Heart left ventricle (tissue), 16 donors: ENCODE results near the gene MREG. TPM values are rescaled to one million over a fixed set of nuclear protein-coding genes. Genes with fewer than 3 reads are reported as not detected.
A peak's percentile ranks its signal among the peaks of the same experiment; 100 is the strongest.
"Not testable (repeated sequence)": the region's sequence is repeated elsewhere in the genome, so short reads cannot be mapped to it uniquely, and the experiment has no call there.

Experiments
- ATAC-seq, 4 donors: fragments of 200-7000 bp; cut with Tn5 transposase; one replicate each; pipeline ENCODE4 v1.9.1; 2020 to 2022; ENCODE audit warnings: moderate library complexity in 4 of 4, mild to moderate bottlenecking in 3 of 4, moderate number of reproducible peaks in 1 of 4
- DNase-seq, 5 donors: peaks; one replicate each; pipeline ENCODE4 v3.0.0-alpha.2; 2020
- H3K27ac ChIP-seq, 12 donors: fragments of 200-600 bp; sonication (generic) in 4 of 12; one replicate each; pipeline versions ENCODE4 v1.5.0 to v1.8.0; 2016 to 2022; ENCODE audit warnings: mild to moderate bottlenecking in 2 of 12
- H3K27me3 ChIP-seq, 9 donors: fragments of 200-600 bp; sonication (generic) in 2 of 9; one replicate each; pipeline versions ENCODE4 v1.5.1 to v1.8.0; 2016 to 2022; ENCODE audit warnings: mild to moderate bottlenecking in 3 of 9
- H3K36me3 ChIP-seq, 9 donors: fragments of 200-600 bp; sonication (generic) in 2 of 9; one replicate each; pipeline versions ENCODE4 v1.5.0 to v1.8.0; 2018 to 2022; ENCODE audit warnings: mild to moderate bottlenecking in 2 of 9
- H3K4me1 ChIP-seq, 12 donors: fragments of 200-600 bp; sonication (generic) in 4 of 12; one replicate each; pipeline versions ENCODE4 v1.5.0 to v1.8.0; 2016 to 2022; ENCODE audit warnings: mild to moderate bottlenecking in 3 of 12
- H3K4me3 ChIP-seq, 12 donors: fragments of 200-600 bp; sonication (generic) in 4 of 12; one replicate each; pipeline versions ENCODE4 v1.5.0 to v1.8.0; 2017 to 2022; ENCODE audit warnings: mild to moderate bottlenecking in 9 of 12, moderate library complexity in 4 of 12
- H3K9me3 ChIP-seq, 12 donors: fragments of 200-600 bp; sonication (generic) in 4 of 12; one replicate each; pipeline versions ENCODE4 v1.5.0 to v1.8.0; 2016 to 2022; ENCODE audit warnings: mild to moderate bottlenecking in 1 of 12
- CTCF ChIP-seq, 12 donors: fragments of 200-600 bp; sonication (generic) in 4 of 12; IDR thresholded peaks; one replicate each; pipeline versions ENCODE4 v1.5.0 to v1.8.0; 2018 to 2022; ENCODE audit warnings: antibody characterized with exemption in 12 of 12, mild to moderate bottlenecking in 5 of 12
- POLR2A ChIP-seq, 2 donors: fragments of 450-650 bp; IDR thresholded peaks; one replicate each; pipeline ENCODE4 v1.6.1; 2017; ENCODE audit warnings: antibody characterized with exemption in 2 of 2, mild to moderate bottlenecking in 2 of 2, moderate library complexity in 2 of 2
- WGBS, 4 donors: extraction: QIAGEN DNeasy Blood & Tissue Kit in 2 of 4; methylation state at CpG; one replicate each; pipeline versions ENCODE4 v1.1.5 to v1.1.7; 2013 to 2018; 5-methylcytosine and 5-hydroxymethylcytosine counted together
- intact Hi-C, 10 donors: fragments of 100-400 bp; cut with DNase I; formaldehyde crosslinking; loops; one replicate each; pipeline versions ENCODE4 v1.11.1 to v1.14.2; 2022
- polyA plus RNA-seq, 2 donors: library from polyadenylated mRNA; stranded (reverse); fragments of 200-250 nt; gene quantifications; one replicate each; pipeline ENCODE4 v1.2.3, GENCODE V29; 2013
- total RNA-seq, 9 donors: library from RNA; depleted of rRNA in 2 of 9; stranded (reverse); fragments of >200 nt in 2 of 9; fragmentation: NEBNext Ultra II Directional in 3 of 9; extraction: Animal tissue kit (Norgen Biotek cat#: 25700) in 3 of 9; gene quantifications; one replicate each; pipeline versions ENCODE4 v1.1.0 to v1.2.4, GENCODE V29; 2016 to 2023
- donor health status: ischemic (EF 13 %, LVEDD 7.1; RV severe dilation, severe dysfunction).
- donor health status: healthy with polysubstance abuse.
- donor health status: DM: no; HTN: yes; CAD: no.
- donor health status: DM: no; HTN: no; CAD: no.
- donor health status: ischemic (EF 25% LVEDD 6.9; RV normal size, moderate dysfunction).
- donor health status: ischemic (EF 25% LVEDD 5.7; RV mildly dilated, moderate dysfunction).
- donor health status: healthy.
- donor health status: DM: yes; HTN: yes; CAD: no.
- donor health status: ischemic (EF 35%, LVEDD 5.7; RV mildly dilated, moderate dysfunction).
- donor health status: nonischemic (EF 11% LVEDD 7.7; RV severe dilation, severe dysfunction).
- donor health status: DM: yes; HTN: yes; CAD: no.
- donor health status: PGD.
- donor health status: ischemic (EF 29% LVEDD 5.4; RV normal size, mild dysfunction).
- donor health status: nonischemic (EF 23%, LVEDD 6.1; RV moderate dilation, normal function).

Gene MREG
- total and polyA plus RNA-seq, 11 donors: 0.14 to 2.4 (median 0.34) TPM; not detected in 1

GRCh38 chr2:216012133-216012829 is 1.1 kb downstream of the MREG start:
- DNase-seq: no peak
- 43 to 52% (median 46%) methylated on average over 6 of the region's 6 CpGs for WGBS, 4 donors
- no peak overlapping the region for H3K27ac ChIP-seq
- H3K36me3 ChIP-seq: no peaks in the 10 kb centered on the region
- no peaks in the 10 kb centered on the region for H3K9me3 ChIP-seq
- H3K4me1 ChIP-seq: peaks cover 0 to 25% (median 7%) of the 10 kb centered on the region in 12 donors
- H3K4me3 ChIP-seq: peak overlapping the region in 7 of 12 donors; percentile 51 to 71 (median 66)
- no peaks in the 10 kb centered on the region for H3K27me3 ChIP-seq
- intact Hi-C loops: no loop called here
- TF ChIP-seq POLR2A (IDR thresholded peaks at IDR 0.05): no peak
- no peak for TF ChIP-seq CTCF (IDR thresholded peaks at IDR 0.05)
- no peak for ATAC-seq

DNA sequence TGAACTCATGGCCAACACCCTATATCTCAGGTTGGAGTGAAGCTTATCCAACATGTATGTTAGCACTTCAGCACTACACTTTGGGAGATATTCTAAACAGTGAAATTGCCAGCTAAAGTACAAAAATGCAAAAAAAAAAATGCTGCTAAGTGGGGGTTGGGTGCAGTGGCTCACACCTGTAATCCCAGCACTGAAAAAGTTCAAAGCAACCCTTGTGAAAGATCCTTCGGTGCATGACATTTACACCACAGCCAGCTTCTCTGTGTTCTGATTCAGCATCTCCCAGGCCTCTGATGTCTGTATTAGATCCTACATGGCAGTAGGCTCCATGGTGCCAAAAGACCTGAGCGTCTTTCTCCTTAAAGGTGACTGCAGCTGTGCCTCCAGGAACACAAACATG is 4.1 kb downstream of the MREG start:
- H3K4me3 ChIP-seq, intact Hi-C loops, ATAC-seq, H3K27ac ChIP-seq, H3K27me3 ChIP-seq, H3K36me3 ChIP-seq, H3K9me3 ChIP-seq, DNase-seq: not testable (repeated sequence)
- peaks cover 0 to 46% (median 7%) of the 10 kb centered on the region in 12 donors for H3K4me1 ChIP-seq
- 93 to 96% (median 94%) methylated on average over 2 of the region's 2 CpGs for WGBS, 4 donors

GRCh38 chr2:216008387-216008786 is 5.0 kb downstream of the MREG start:
- TF ChIP-seq POLR2A (IDR thresholded peaks at IDR 0.05) (no peak), CTCF (IDR thresholded peaks at IDR 0.05) (no peak)
- DNase-seq: no peak
- H3K9me3 ChIP-seq: no peaks in the 10 kb centered on the region
- H3K4me1 ChIP-seq: peaks cover 0 to 39% (median 3%) of the 10 kb centered on the region in 12 donors
- ATAC-seq: no peak
- H3K4me3 ChIP-seq: no peak overlapping the region
- WGBS, 4 donors: 82 to 95% (median 90%) methylated on average over 3 of the region's 3 CpGs
- H3K27ac ChIP-seq: no peak overlapping the region
- no peaks in the 10 kb centered on the region for H3K27me3 ChIP-seq
- intact Hi-C loops: no loop called here
- H3K36me3 ChIP-seq: no peaks in the 10 kb centered on the region

DNA sequence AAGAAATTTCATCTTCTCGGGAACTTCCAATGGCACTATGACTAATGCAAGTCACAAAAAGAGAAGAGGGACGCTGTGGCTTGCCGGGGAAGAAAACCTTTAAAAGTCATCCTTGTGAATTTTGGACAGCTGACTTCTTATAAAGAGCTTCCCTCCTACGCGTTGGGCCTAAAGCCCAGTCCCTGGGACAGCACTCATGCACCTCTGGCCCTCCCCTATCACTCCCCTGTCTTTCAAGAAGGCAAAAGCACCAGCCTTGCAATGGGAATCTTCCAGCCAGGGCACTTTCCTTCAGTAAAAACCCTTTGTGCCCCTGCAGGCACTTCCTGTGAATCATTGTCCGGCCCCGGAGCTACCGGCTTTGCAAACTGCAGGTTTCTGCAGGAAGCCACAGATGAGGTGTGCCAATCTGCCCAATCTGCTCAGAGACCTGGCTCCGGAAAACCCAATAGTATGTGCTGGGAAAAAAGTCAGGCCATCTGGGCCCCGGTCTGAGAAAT is 7.1 kb downstream of the MREG start:
- no peak overlapping the region for H3K4me3 ChIP-seq
- WGBS, 4 donors: 62 to 67% (median 64%) methylated on average over 10 of the region's 10 CpGs
- intact Hi-C loops: no loop called here
- ATAC-seq (peak in 1 of 4 donors; percentile 29), DNase-seq (peak in 2 of 5 donors; percentile 29 to 44)
- H3K27me3 ChIP-seq: no peaks in the 10 kb centered on the region
- no peaks in the 10 kb centered on the region for H3K9me3 ChIP-seq
- H3K36me3 ChIP-seq: no peaks in the 10 kb centered on the region
- no peak overlapping the region for H3K27ac ChIP-seq
- peaks cover 0 to 30% (median 0%) of the 10 kb centered on the region in 12 donors for H3K4me1 ChIP-seq
- TF ChIP-seq CTCF (IDR thresholded peaks at IDR 0.05): no peak
